ENCODE measurements around the gene PRKCD.
A peak's percentile ranks its signal among the peaks of the same experiment; 100 is the strongest.

The PRKCD gene

GRCh38 chr3:53130179-53131061 is 30.6 kb upstream of the PRKCD start, which contains the start of gene RFT1:
Gene RFT1 (minus strand): TSS chr3:53130435. CDS start chr3:53130400, 35 bp downstream.
- no peak for TF ChIP-seq CTCF (IDR thresholded peaks at IDR 0.05; ENCODE audit: low read depth, low read length)
- peak within 1 kb of the TSS; percentile 98 for H3K4me3 ChIP-seq (ENCODE audit: low read depth, low read length)

- no peak for TF ChIP-seq CTCF (IDR thresholded peaks at IDR 0.05; ENCODE audit: low read depth, low read length)
- peak overlapping the region; percentile 98 for H3K4me3 ChIP-seq (ENCODE audit: low read depth, low read length)
Measured at GRCh38 chr3:53131096-53131495, 29.9 kb upstream of the PRKCD start.

- TF ChIP-seq CTCF (IDR thresholded peaks at IDR 0.05; ENCODE audit: low read depth, low read length): no peak
Measured at GRCh38 chr3:53132347-53132746, 28.7 kb upstream of the PRKCD start.

GRCh38 chr3:53134631-53135232 is 26.3 kb upstream of the PRKCD start:
- TF ChIP-seq CTCF (IDR thresholded peaks at IDR 0.05; ENCODE audit: low read depth, low read length): peak; percentile 72
- H3K4me3 ChIP-seq (ENCODE audit: low read depth, low read length): no peak overlapping the region

More at GRCh38 chr3:53132347-53132746, 28.7 kb upstream of the PRKCD start:
- no peak overlapping the region for H3K4me3 ChIP-seq (ENCODE audit: low read depth, low read length)

- no peak overlapping the region for H3K4me3 ChIP-seq (ENCODE audit: low read depth, low read length)
- TF ChIP-seq CTCF (IDR thresholded peaks at IDR 0.05; ENCODE audit: low read depth, low read length): no peak
Measured at GRCh38 chr3:53137221-53137620, 23.8 kb upstream of the PRKCD start.

- TF ChIP-seq CTCF (IDR thresholded peaks at IDR 0.05; ENCODE audit: low read depth, low read length): no peak
- H3K4me3 ChIP-seq (ENCODE audit: low read depth, low read length): no peak overlapping the region
Measured at GRCh38 chr3:53137835-53138446, 23.1 kb upstream of the PRKCD start.

All from WI38 (cell line).